ENCODE data around the gene GTF2A1.

DNA sequence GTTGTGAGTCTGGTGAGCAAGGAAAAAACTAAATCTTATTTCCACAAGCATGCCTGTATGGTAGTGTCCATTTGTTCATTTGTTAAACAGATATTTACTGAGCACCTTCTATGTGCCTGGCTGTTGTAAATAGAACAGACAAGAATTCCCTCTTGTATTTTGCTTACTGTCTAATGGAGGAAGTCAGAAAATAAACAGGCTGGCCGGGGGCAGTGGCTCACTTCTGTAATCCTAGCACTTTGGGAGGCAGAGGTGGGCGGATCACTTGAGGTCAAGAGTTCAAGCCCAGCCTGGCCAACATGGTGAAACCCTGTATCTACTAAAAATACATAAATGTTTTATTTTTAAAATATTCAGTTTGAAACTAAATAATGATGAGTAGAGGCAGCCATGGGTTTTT is 79.3 kb downstream of the GTF2A1 start:
- no peak for TF ChIP-seq EZH2 (IDR thresholded peaks at IDR 0.05; ENCODE audit: borderline replicate concordance, low read depth, low read length, poor library complexity, severe bottlenecking)
- TF ChIP-seq, protein P1, sequence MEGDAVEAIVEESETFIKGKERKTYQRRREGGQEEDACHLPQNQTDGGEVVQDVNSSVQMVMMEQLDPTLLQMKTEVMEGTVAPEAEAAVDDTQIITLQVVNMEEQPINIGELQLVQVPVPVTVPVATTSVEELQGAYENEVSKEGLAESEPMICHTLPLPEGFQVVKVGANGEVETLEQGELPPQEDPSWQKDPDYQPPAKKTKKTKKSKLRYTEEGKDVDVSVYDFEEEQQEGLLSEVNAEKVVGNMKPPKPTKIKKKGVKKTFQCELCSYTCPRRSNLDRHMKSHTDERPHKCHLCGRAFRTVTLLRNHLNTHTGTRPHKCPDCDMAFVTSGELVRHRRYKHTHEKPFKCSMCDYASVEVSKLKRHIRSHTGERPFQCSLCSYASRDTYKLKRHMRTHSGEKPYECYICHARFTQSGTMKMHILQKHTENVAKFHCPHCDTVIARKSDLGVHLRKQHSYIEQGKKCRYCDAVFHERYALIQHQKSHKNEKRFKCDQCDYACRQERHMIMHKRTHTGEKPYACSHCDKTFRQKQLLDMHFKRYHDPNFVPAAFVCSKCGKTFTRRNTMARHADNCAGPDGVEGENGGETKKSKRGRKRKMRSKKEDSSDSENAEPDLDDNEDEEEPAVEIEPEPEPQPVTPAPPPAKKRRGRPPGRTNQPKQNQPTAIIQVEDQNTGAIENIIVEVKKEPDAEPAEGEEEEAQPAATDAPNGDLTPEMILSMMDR (conservative IDR thresholded peaks at IDR 0.05; ENCODE audit: low read depth, low read length) = no peak
